NCI-H1048 (cell line): ENCODE results near the gene GRAMD1B.

ENCODE experiments used
- DNase-seq: peaks from one replicate; lab custom pipeline; 2025; lab: John Stamatoyannopoulos, UW

Gene GRAMD1B

GRCh38 chr11:123588117-123588863, 158.2 kb downstream of the GRAMD1B start:
- DNase-seq: no peak

GRCh38 chr11:123588864-123589262, 158.8 kb downstream of the GRAMD1B start:
- DNase-seq: no peak

- DNase-seq: no peak
These were observed 160.3 kb downstream of the GRAMD1B start for GRCh38 chr11:123590296-123590912.

GRCh38 chr11:123593570-123593969, 163.5 kb downstream of the GRAMD1B start:
- no peak for DNase-seq

DNA sequence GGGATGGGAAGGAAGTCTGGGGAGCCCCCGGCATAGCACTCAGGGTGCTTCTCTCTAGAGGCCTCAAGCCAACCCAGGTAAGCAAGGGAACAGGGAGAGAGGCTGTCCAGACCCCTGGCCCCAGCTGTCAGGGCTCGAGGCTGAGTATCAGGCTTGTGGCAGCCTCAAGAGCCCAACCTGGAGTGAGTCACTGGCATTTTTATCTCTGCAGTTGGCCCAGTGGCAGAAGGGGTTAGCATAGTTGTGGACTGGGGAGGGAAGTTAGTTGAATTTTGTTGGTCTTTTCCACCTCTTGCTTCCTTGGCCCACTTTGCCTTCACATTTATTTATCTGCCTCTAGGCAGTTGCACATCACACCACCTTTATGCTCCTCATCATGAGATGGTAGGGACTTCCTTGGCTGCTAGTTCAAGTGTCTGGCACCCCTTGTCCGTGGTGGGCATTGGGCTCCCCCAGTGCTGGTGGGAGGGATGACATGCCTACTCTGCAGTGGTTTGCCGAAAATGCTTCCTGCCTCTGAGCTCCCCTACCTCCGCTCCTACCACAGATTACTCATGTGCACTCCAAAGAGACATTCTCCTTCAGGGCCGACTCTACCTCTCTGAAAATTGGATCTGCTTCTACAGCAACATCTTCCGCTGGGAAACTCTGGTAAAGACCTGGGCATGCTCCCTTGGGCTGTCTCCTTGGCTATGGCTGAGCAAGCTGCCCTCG, 164.3 kb downstream of the GRAMD1B start:
- DNase-seq: no peak

GRCh38 chr11:123594921-123595320, 164.9 kb downstream of the GRAMD1B start:
- DNase-seq: no peak

GRCh38 chr11:123597859-123598258, 167.8 kb downstream of the GRAMD1B start:
- DNase-seq: no peak

GRCh38 chr11:123601136-123601535, 171.1 kb downstream of the GRAMD1B start:
- DNase-seq: no peak

DNA sequence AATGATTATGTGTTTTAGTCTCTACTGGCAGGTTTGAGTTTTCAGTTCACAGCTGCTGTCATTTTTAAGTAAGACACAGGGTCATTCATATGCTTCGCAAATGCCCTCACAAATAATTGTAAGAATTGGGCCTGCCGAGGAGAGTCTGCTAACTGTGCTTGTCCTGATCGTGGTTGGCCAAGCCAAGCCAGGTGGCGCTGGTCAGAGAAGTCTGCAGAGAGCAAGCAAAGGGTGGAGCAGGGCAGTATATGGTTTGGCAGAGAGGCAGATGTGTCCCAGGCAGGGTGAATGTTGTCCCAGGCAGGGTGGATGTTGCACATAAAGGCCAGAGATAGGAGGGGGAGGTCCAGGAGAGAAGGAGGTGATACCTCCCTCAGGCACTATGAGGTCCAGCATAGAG, 171.7 kb downstream of the GRAMD1B start:
- DNase-seq: no peak

GRCh38 chr11:123603666-123604065, 173.6 kb downstream of the GRAMD1B start:
- no peak for DNase-seq

GRCh38 chr11:123607781-123608180, 177.7 kb downstream of the GRAMD1B start:
- DNase-seq: no peak

GRCh38 chr11:123608371-123608770, 178.3 kb downstream of the GRAMD1B start:
- DNase-seq: no peak

- no peak for DNase-seq
These were observed 178.9 kb downstream of the GRAMD1B start for GRCh38 chr11:123608945-123609344.

GRCh38 chr11:123611698-123612097, 181.6 kb downstream of the GRAMD1B start:
- DNase-seq: no peak

GRCh38 chr11:123616505-123617198, 186.6 kb downstream of the GRAMD1B start:
- DNase-seq: no peak

DNA sequence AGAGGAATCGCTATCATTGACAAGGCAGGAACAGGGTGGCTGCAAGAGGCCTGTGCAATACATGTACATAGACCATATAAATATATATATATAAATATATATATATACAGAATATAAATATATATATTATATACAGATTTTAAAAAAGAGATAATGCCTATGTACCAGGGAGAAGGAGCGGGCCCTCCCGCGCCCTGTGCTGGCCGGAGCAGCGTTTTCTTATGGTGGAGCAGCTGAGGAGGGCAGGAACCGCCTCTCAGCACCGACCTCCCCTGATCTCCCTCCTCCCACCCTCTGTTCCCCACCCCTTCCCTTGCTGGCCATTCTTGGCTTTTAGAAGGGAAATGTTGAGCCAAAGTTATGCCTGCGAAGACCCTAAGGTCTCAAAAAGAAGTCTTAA, 192.5 kb downstream of the GRAMD1B start:
- DNase-seq: no peak

GRCh38 chr11:123624974-123625373, 194.9 kb downstream of the GRAMD1B start:
- no peak for DNase-seq

- DNase-seq: no peak
These were observed 199.0 kb downstream of the GRAMD1B start for GRCh38 chr11:123628936-123629683.

DNA sequence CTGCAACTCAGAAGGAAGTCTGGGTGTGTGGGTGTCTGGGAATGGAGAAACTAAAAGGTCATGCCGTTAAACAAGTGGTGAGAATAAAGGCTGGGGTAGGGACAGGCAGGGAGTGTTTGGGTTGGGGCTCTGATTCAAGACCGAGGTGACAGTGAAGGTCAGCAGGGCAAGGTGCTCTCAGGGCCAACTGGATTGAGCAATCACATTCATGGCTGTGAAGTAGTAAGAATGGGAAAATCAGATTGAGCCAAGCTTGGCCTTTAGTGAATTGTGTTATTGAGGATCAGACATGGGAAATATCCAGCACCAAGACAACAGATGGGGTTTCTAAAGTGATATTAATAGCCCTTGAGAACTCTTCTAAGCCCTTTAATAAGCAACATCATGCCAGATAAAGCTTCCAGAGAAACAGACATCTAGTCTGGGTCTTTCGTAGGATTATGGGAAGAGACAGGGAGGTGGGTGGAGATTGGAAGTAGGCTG, 200.1 kb downstream of the GRAMD1B start:
- no peak for DNase-seq

- no peak for DNase-seq
These were observed 210.0 kb downstream of the GRAMD1B start for GRCh38 chr11:123640029-123640428.

DNA sequence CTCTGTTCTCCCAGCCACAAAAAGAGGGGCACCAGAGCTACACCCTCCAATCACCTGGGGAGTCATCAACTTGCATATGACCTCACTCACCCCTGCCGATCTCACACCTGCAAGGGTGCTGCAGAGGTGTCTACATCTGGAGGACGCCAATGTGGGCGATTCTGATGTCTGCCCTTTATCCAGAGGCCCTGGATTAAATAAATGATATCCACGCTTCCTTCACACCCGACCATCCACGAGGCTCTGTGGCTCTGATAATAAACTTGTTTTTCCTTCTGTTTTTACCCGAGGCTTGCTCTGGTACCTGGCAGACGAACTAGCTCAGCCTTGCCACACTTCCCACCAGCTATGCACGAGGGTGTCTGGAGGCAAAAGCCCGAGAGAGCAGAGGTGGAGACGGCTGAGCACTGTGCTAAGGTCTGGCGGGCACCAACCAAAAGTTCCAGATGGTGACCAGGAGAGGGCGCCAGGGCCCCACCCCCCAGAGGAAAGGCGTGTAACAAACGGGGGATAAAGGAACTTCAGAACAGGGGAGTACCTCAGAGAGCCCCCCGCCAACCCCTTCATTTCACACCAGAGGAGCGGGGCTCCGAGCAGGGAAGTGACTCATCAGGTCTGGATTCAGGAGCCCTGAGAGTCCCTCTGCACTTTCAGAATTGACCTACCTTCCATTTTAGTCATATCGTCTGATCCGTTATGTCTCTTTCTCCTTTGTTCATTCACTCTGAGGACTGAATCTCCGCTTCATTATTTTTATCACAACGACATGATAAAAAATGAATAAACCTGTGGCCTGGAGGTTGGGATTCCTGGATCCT, 210.8 kb downstream of the GRAMD1B start:
- DNase-seq: peak; percentile 8
